ENCODE measurements around the gene DAB2IP.

The DAB2IP gene

DNA sequence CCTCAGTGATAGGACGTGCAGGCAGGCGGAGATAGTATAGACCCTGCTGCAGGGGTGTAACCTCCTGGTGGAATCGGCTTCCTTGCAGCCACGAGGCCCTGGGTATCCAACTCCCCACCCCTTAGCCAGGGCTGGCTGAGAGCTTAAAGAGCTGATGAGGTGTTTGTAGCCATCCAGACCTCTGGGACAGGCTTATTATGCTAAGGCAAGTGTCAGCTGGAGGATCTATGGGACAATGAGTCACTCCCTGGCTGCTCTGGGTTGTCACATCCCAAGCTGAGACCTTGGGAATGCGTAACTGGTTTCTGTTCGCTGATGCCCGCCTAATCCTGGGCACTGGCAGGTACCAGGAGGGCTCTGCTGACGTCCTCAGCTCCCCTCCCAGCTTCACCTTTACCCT is 38.9 kb downstream of the DAB2IP start:
- no peak overlapping the region for H3K27ac ChIP-seq
- TF ChIP-seq ZFX (IDR thresholded peaks at IDR 0.05; ENCODE audit: borderline replicate concordance) = no peak
- no peak for TF ChIP-seq CTCF (IDR thresholded peaks at IDR 0.05)

- TF ChIP-seq CTCF (IDR thresholded peaks at IDR 0.05) (no peak), ZFX (IDR thresholded peaks at IDR 0.05; ENCODE audit: borderline replicate concordance) (no peak)
- no peak overlapping the region for H3K27ac ChIP-seq
These were observed 39.3 kb downstream of the DAB2IP start for GRCh38 chr9:121690766-121691165.

DNA sequence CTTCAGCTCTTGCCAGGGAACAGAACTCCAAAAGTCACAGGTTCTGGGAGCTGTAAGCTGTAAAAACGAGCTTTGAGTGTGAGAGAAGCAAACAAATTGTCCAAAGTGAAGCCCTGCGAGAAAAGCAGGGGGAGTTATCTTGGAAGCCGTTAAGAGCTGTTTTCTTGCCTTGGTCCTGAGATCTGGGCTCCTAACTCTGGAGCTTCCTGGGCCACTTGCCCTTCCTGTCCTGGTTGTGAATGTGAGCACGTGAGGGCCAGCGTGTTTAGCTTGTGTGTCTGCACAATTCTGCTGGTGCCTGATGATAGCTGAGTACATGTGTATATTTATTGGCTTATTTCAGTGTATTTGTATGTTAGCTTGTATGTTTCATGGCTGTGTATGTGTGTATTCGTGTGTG is 40.5 kb downstream of the DAB2IP start:
- no peak overlapping the region for H3K27ac ChIP-seq
- TF ChIP-seq CTCF (IDR thresholded peaks at IDR 0.05) = no peak
- no peak for TF ChIP-seq ZFX (IDR thresholded peaks at IDR 0.05; ENCODE audit: borderline replicate concordance)

DNA sequence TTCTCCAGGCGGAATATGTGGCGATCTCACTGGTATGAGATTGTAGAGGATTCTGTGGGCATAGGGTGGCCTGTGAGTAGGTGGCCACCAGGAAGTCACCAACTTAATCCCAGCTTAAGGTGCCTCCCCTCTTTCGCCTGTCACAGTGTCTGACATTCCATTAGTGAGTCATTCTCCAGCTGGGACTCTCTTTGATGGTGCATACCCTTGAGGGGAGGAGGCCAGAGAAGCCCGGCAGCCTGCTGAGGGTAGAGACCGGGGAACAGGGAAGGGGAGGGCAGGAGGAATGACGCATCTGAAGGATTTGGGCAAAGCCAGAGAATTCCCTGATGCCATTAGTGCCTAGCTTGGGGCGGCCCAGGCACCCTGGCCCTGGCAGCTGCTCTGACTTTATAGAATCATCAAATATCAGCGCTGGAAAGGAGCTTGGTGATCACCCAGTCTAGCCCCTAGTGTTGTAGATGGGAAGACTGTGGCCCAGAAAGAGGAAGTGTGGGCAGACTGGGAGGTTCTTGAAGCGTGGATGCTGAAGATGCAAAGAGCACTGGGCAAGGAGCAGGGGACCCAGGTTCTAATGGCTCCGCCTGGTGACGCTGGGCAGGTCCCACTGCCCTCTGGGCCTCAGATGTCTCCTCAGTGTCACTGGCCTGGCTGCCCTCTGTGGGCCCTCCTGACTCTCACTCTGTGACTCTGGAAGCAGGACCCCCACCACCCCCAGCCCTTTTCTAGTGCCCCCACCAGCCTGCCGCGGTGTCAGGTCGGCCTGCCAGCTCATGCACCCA is 41.4 kb downstream of the DAB2IP start:
- no peak overlapping the region for H3K27ac ChIP-seq
- TF ChIP-seq CTCF (IDR thresholded peaks at IDR 0.05) = no peak
- no peak for TF ChIP-seq ZFX (IDR thresholded peaks at IDR 0.05; ENCODE audit: borderline replicate concordance)

DNA sequence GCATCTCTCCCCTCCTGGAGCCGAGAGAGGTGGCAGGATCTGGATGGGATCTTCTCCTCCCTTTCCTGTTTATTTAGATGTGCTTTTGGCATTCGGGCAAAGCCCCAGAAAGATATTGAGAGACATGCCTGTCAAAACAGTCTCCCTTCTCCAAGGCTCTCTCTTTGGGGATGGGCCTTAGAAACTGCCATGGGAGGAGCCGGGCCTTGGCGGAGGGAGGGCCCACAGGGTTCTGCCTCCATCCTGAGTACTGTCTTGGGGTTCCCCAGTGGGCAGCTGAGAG is 41.9 kb downstream of the DAB2IP start:
- no peak for TF ChIP-seq ZFX (IDR thresholded peaks at IDR 0.05; ENCODE audit: borderline replicate concordance)
- no peak for TF ChIP-seq CTCF (IDR thresholded peaks at IDR 0.05)
- no peak overlapping the region for H3K27ac ChIP-seq

DNA sequence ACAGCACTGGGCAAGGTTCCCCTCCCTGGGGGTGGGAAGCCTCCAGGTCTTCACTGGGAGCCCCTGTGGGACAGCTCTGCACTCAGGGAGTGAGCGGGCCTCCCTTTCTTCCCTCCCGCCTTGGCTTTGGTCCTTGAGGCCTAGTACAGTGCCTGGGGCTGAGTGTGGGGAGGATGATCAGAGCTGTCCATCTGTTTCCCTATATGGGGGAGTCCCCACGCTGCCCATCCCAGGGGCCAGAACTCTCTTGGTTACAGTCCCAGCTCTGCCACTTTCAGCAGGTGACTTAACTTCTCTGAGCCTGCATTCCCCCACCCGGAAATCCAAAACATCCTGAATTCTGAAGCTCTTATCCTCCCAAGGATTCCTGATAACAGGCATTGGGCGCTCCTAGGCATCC is 42.6 kb downstream of the DAB2IP start:
- no peak for TF ChIP-seq ZFX (IDR thresholded peaks at IDR 0.05; ENCODE audit: borderline replicate concordance)
- no peak for TF ChIP-seq CTCF (IDR thresholded peaks at IDR 0.05)
- H3K27ac ChIP-seq = no peak overlapping the region

GRCh38 chr9:121694600-121694999 is 43.2 kb downstream of the DAB2IP start:
- TF ChIP-seq CTCF (IDR thresholded peaks at IDR 0.05) (no peak), ZFX (IDR thresholded peaks at IDR 0.05; ENCODE audit: borderline replicate concordance) (no peak)
- H3K27ac ChIP-seq = no peak overlapping the region
